ENCODE data around the gene FGFR3. TPM values are rescaled to one million over a fixed set of nuclear protein-coding genes. Genes with fewer than 3 reads are reported as not detected.

FGFR3 gene
- total and polyA plus RNA-seq, 10 of the 15 experiments (the other 5 are each of a cell fraction or from before 2014, with no cell fraction given) = 0.05 to 0.33 (median 0.18) TPM; not detected in 6

GRCh38 chr4:1833307-1834046 is 40.4 kb downstream of the FGFR3 start:
- in situ Hi-C loops (cut with MboI) = no loop called here
- intact Hi-C loops (cut with micrococcal nuclease; ENCODE audit: unreplicated experiment) = loop anchor here (1.0 kb wide), 1 partner anchor 66 kb away; no protein-coding TSS in a partner anchor
- SMC1A ChIA-PET (ENCODE audit: uncharacterized antibody, unreplicated experiment) = interaction anchor here (0.8 to 3.3 kb wide), 9 partner anchors 13 to 66 kb away, joined by 3 to 25 read pairs (median 4); no protein-coding TSS in a partner anchor
- ATAC-seq (peak; percentile 17), FAIRE-seq (no peak), DNase-seq (ENCODE audit: low read depth, low spot score) (no peak)
- BruUV-seq (replicated peaks) = no TSS peak
- TF ChIP-seq BRCA1 (IDR thresholded peaks at IDR 0.05; ENCODE audit: low read depth, low read length) (no peak), PAX5 (IDR thresholded peaks at IDR 0.05; ENCODE audit: borderline replicate concordance, low read depth, low read length) (no peak), NFIC (IDR thresholded peaks at IDR 0.05; ENCODE audit: low read depth, low read length) (no peak), HDAC2 (IDR thresholded peaks at IDR 0.05) (no peak), ZNF592 (IDR thresholded peaks at IDR 0.05) (no peak), RBBP5 (conservative IDR thresholded peaks at IDR 0.05) (no peak), TCF12 (IDR thresholded peaks at IDR 0.05; ENCODE audit: low read depth, low read length) (no peak), JUND (IDR thresholded peaks at IDR 0.05; ENCODE audit: low read depth, low read length) (no peak), RAD21 (IDR thresholded peaks at IDR 0.05; ENCODE audit: insufficient read depth, low read depth, low read length) (no peak)
- TF ChIP-seq, protein P1, sequence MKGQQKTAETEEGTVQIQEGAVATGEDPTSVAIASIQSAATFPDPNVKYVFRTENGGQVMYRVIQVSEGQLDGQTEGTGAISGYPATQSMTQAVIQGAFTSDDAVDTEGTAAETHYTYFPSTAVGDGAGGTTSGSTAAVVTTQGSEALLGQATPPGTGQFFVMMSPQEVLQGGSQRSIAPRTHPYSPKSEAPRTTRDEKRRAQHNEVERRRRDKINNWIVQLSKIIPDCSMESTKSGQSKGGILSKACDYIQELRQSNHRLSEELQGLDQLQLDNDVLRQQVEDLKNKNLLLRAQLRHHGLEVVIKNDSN (IDR thresholded peaks at IDR 0.05; ENCODE audit: borderline replicate concordance, extremely low read length, insufficient read depth, low read depth, low read length) = no peak
- H3K36me3 ChIP-seq (ENCODE audit: control insufficient read depth in 2 of 2, insufficient read depth in 2 of 2, low read length in 1 of 2) = peaks cover 20 to 30% of the 10 kb centered on the region in 2 experiments
- peak overlapping the region; percentile 32 for H3K9ac ChIP-seq (ENCODE audit: control insufficient read depth, insufficient read depth, low read length)
- H3K4me3 ChIP-seq = no peak overlapping the region
- H4K20me1 ChIP-seq (ENCODE audit: control insufficient read depth, insufficient read depth) = no peaks in the 10 kb centered on the region
- CTCF ChIA-PET = interaction anchor here (1.1 to 3.3 kb wide), 8 partner anchors 11 to 140 kb away, joined by 3 to 20 read pairs (median 5); partner anchors contain the start of gene LETM1
- POLR2A ChIA-PET = interaction anchor here (0.5 to 1.6 kb wide), 9 partner anchors 10 to 576 kb away, joined by 3 to 8 read pairs (median 3); partner anchors contain the start of genes NSD2, TACC3 and TMEM129
- WGBS (ENCODE audit: insufficient coverage, insufficient replicate concordance, low lambda C conversion rate, missing lambda C conversion rate) = 8% methylated on average over 14 of the region's 14 CpGs
- H2AFZ ChIP-seq (ENCODE audit: control insufficient read depth, low read depth, low read length) = peak overlapping the region; percentile 88
- peak overlapping the region; percentile 87 for H3K27ac ChIP-seq (ENCODE audit: control insufficient read depth, insufficient read depth)
- H3K4me1 ChIP-seq (ENCODE audit: control insufficient read depth, insufficient read depth, low read length) = peaks cover 30% of the 10 kb centered on the region
- H3K79me2 ChIP-seq (ENCODE audit: control insufficient read depth, insufficient read depth, low read length) = peaks cover 2% of the 10 kb centered on the region
- peak overlapping the region; percentile 89 for H3K4me2 ChIP-seq (ENCODE audit: control insufficient read depth, insufficient read depth)
- RAD21 ChIA-PET (ENCODE audit: unreplicated experiment) = interaction anchor here (0.5 to 2.1 kb wide), 6 partner anchors 22 to 1451 kb away, joined by 3 to 16 read pairs (median 3); no protein-coding TSS in a partner anchor
- no peaks in the 10 kb centered on the region for H3K9me3 ChIP-seq (replicated peaks; ENCODE audit: control insufficient read depth, insufficient read depth, low read length)
- no peaks in the 10 kb centered on the region for H3K27me3 ChIP-seq (replicated peaks in 1 of 2; ENCODE audit: control insufficient read depth in 2 of 2, insufficient read depth in 2 of 2, low read length in 1 of 2)
